ENCODE data around the gene GMNC. TPM values are rescaled to one million over a fixed set of nuclear protein-coding genes. Genes with fewer than 3 reads are reported as not detected.

Gene GMNC
- total and polyA plus RNA-seq, 2 donors (not counting 1 experiment from before 2014, with no cell fraction given) = 0.17 to 0.50 TPM

DNA sequence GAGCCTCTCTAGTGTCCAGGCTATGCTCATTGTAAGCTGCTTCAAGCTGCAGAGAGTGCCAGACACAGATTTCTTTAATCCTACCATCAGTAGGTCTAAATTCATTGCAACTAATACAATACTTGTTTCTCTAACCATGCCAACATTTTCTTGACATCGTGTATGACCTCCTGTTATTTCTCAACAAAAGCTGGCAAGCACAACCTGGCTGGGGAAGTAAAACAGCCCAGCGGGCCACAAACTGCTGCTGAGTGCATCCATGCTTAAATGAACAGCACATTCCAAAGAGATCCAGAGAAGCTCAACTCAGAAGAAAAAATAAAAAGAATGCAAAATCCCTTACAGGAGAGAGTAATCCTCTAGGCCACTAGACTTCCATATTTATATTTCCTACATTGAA is 36.5 kb downstream of the GMNC start:
- H3K4me1 ChIP-seq (ENCODE audit: control insufficient read depth, extremely low read depth, insufficient read depth, low read length) = no peaks in the 10 kb centered on the region
- no peaks in the 10 kb centered on the region for H3K9me3 ChIP-seq (ENCODE audit: control insufficient read depth, insufficient read depth, low read depth, low read length)
- no peak overlapping the region for H2AFZ ChIP-seq (ENCODE audit: low read length)
- TF ChIP-seq, protein P1, sequence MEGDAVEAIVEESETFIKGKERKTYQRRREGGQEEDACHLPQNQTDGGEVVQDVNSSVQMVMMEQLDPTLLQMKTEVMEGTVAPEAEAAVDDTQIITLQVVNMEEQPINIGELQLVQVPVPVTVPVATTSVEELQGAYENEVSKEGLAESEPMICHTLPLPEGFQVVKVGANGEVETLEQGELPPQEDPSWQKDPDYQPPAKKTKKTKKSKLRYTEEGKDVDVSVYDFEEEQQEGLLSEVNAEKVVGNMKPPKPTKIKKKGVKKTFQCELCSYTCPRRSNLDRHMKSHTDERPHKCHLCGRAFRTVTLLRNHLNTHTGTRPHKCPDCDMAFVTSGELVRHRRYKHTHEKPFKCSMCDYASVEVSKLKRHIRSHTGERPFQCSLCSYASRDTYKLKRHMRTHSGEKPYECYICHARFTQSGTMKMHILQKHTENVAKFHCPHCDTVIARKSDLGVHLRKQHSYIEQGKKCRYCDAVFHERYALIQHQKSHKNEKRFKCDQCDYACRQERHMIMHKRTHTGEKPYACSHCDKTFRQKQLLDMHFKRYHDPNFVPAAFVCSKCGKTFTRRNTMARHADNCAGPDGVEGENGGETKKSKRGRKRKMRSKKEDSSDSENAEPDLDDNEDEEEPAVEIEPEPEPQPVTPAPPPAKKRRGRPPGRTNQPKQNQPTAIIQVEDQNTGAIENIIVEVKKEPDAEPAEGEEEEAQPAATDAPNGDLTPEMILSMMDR (conservative IDR thresholded peaks at IDR 0.05 in 1 of 2, IDR thresholded peaks at IDR 0.05 in 1 of 2; ENCODE audit: low read depth in 1 of 2, low read length in 2 of 2) = no peak
- H3K4me2 ChIP-seq (ENCODE audit: extremely low read depth, insufficient read depth, low read length) = no peak overlapping the region
- H3K27me3 ChIP-seq (ENCODE audit: control insufficient read depth, insufficient read depth, low read length) = no peaks in the 10 kb centered on the region
- no peaks in the 10 kb centered on the region for H4K20me1 ChIP-seq (ENCODE audit: control insufficient read depth, extremely low read depth, insufficient read depth, low read length)
- DNase-seq (ENCODE audit: low read depth in 2 of 2) = peak; percentile 51 to 52
- no peaks in the 10 kb centered on the region for H3K36me3 ChIP-seq (ENCODE audit: control insufficient read depth, insufficient read depth, low read length)
- no peak overlapping the region for H3K4me3 ChIP-seq (replicated peaks in 1 of 4; ENCODE audit: control extremely low read depth in 1 of 4, insufficient read depth in 1 of 4, low read depth in 3 of 4, low read length in 4 of 4)
- H3K79me2 ChIP-seq (ENCODE audit: control insufficient read depth, insufficient read depth, low read length) = no peaks in the 10 kb centered on the region
- H3K9ac ChIP-seq (ENCODE audit: insufficient read depth, low read length) = no peak overlapping the region
- no peak overlapping the region for H3K27ac ChIP-seq (ENCODE audit: insufficient read depth, low read length)

DNA sequence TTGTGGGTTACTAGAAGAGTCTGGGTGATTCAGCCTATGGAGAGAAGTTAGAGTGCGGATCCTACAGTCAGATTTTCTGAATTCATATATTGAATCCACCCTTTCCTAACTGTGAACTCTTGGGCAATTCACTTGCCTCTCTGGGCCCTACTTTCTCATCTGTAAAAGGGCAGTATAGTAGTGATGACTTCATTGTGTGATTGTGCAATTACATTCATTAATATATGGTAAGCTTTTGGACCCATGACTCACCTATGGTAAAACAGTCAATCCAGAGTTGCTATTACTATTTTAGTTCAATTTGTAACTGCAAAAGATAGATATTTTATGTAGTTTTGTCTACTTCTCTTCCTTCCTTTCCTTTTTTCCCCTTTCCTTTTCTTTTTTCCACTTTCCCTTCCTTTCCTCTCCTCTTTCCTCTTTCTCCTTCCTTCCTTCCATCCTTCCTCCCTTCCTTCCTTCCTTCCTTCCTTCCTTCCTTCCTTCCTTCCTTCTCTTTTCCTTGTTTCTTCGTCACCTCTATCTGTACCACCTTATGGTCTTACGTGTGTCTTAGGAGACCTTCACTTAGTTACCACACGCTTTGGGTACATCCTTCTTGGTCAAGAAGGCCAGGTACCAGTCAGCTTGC is 37.0 kb downstream of the GMNC start:
- H2AFZ ChIP-seq (ENCODE audit: low read length) = no peak overlapping the region
- DNase-seq (ENCODE audit: low read depth in 2 of 2) = peak; percentile 20 to 37
- no peak overlapping the region for H3K4me2 ChIP-seq (ENCODE audit: extremely low read depth, insufficient read depth, low read length)
- no peak overlapping the region for H3K9ac ChIP-seq (ENCODE audit: insufficient read depth, low read length)
- no peaks in the 10 kb centered on the region for H3K27me3 ChIP-seq (ENCODE audit: control insufficient read depth, insufficient read depth, low read length)
- H3K9me3 ChIP-seq (ENCODE audit: control insufficient read depth, insufficient read depth, low read depth, low read length) = no peaks in the 10 kb centered on the region
- H4K20me1 ChIP-seq (ENCODE audit: control insufficient read depth, extremely low read depth, insufficient read depth, low read length) = no peaks in the 10 kb centered on the region
- H3K79me2 ChIP-seq (ENCODE audit: control insufficient read depth, insufficient read depth, low read length) = no peaks in the 10 kb centered on the region
- TF ChIP-seq, protein P1 (conservative IDR thresholded peaks at IDR 0.05 in 1 of 2, IDR thresholded peaks at IDR 0.05 in 1 of 2; ENCODE audit: low read depth in 1 of 2, low read length in 2 of 2) = no peak
- no peak for TF ChIP-seq EZH2 (IDR thresholded peaks at IDR 0.05; ENCODE audit: low read length, missing control alignments)
- H3K27ac ChIP-seq (ENCODE audit: insufficient read depth, low read length) = no peak overlapping the region
- H3K4me3 ChIP-seq (replicated peaks in 1 of 4; ENCODE audit: control extremely low read depth in 1 of 4, insufficient read depth in 1 of 4, low read depth in 3 of 4, low read length in 4 of 4) = no peak overlapping the region
- no peaks in the 10 kb centered on the region for H3K36me3 ChIP-seq (ENCODE audit: control insufficient read depth, insufficient read depth, low read length)
- H3K4me1 ChIP-seq (ENCODE audit: control insufficient read depth, extremely low read depth, insufficient read depth, low read length) = no peaks in the 10 kb centered on the region

DNA sequence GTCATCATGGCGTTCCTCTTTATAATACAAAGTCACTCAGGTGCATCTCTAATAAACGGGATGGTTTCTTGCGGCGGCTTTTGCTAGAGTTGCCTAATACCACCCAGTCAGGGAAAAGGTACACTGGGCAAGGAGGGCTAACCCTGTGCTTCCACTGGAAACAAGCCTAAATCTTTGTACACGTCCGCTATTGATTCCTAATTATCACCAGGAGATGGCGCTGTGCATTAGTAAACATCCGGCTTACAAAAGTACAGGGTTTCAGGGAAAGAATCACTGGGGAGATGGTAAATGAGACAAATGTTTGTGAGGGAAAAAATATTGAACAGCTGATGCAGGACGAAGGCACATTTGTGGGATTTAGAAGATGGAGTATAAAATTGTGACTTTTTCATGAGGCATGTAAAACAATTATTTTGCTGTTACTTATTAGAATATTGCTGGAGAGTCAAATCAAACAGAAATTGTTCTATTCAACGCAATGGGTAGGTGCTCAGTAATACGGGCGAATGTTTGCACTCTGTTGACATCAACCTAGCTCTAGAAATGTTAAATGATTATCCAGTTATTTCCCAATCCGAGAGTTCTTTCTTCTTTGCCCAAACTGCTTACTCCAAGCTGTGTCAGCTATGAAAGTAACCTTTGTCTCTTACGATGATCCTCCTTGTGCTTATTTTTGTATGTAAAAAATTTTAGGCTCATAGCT is 50.6 kb downstream of the GMNC start:
- TF ChIP-seq, protein P1 (conservative IDR thresholded peaks at IDR 0.05 in 1 of 2, IDR thresholded peaks at IDR 0.05 in 1 of 2; ENCODE audit: low read depth in 1 of 2, low read length in 2 of 2) = peak; percentile 73 to 76
- no peak for TF ChIP-seq EZH2 (IDR thresholded peaks at IDR 0.05; ENCODE audit: low read length, missing control alignments)
- H3K9me3 ChIP-seq (ENCODE audit: control insufficient read depth, insufficient read depth, low read depth, low read length) = no peaks in the 10 kb centered on the region
- H3K4me1 ChIP-seq (ENCODE audit: control insufficient read depth, extremely low read depth, insufficient read depth, low read length) = no peaks in the 10 kb centered on the region
- peak overlapping the region; percentile 26 for H3K4me2 ChIP-seq (ENCODE audit: extremely low read depth, insufficient read depth, low read length)
- H3K79me2 ChIP-seq (ENCODE audit: control insufficient read depth, insufficient read depth, low read length) = no peaks in the 10 kb centered on the region
- no peak overlapping the region for H3K9ac ChIP-seq (ENCODE audit: insufficient read depth, low read length)
- H3K27me3 ChIP-seq (ENCODE audit: control insufficient read depth, insufficient read depth, low read length) = no peaks in the 10 kb centered on the region
- H3K27ac ChIP-seq (ENCODE audit: insufficient read depth, low read length) = no peak overlapping the region
- peak; percentile 44 to 81 for DNase-seq (ENCODE audit: low read depth in 2 of 2)
- no peaks in the 10 kb centered on the region for H3K36me3 ChIP-seq (ENCODE audit: control insufficient read depth, insufficient read depth, low read length)
- H2AFZ ChIP-seq (ENCODE audit: low read length) = peak overlapping the region; percentile 66
- H3K4me3 ChIP-seq (replicated peaks in 1 of 4; ENCODE audit: control extremely low read depth in 1 of 4, insufficient read depth in 1 of 4, low read depth in 3 of 4, low read length in 4 of 4) = peak overlapping the region; percentile 4 to 78 (median 32)
- H4K20me1 ChIP-seq (ENCODE audit: control insufficient read depth, extremely low read depth, insufficient read depth, low read length) = no peaks in the 10 kb centered on the region
